HG02884 (cell line): ENCODE results near the gene PRAMEF1.
"Not testable (repeated sequence)": the region's sequence is repeated elsewhere in the genome, so short reads cannot be mapped to it uniquely, and the experiment has no call there.

Experiments
- ATAC-seq: cut with Tn5 transposase; IDR thresholded peaks from one replicate; pipeline ENCODE4 v1.9.1; 2021; ENCODE audit warnings: mild to moderate bottlenecking, moderate library complexity; ENCODE audit not compliant: unreplicated experiment

PRAMEF1 gene, protein sequence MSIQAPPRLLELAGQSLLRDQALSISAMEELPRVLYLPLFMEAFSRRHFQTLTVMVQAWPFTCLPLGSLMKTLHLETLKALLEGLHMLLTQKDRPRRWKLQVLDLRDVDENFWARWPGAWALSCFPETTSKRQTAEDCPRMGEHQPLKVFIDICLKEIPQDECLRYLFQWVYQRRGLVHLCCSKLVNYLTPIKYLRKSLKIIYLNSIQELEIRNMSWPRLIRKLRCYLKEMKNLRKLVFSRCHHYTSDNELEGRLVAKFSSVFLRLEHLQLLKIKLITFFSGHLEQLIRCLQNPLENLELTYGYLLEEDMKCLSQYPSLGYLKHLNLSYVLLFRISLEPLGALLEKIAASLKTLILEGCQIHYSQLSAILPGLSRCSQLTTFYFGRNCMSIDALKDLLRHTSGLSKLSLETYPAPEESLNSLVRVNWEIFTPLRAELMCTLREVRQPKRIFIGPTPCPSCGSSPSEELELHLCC

DNA sequence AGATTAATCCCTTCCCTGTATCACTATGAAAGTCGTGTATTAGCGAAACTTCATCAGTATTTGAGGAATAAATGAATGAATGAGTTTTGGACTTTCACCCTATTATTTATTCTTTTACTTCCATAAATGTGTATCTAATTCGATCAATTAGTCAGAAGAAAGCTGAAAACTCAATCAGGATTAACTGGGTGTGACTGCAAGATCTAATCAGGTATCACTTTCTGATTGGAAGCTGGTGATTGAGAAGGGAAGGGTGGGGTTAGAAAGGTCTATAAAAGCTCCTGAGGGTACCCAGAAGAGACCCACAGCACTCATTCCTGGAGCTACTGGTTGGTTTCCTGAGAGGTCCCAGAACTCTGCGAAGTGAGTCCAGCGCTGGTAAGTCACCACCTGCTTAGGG is at the start of gene PRAMEF1:
TSS of gene PRAMEF1 (plus strand) at position 301 of the 400 bp plus-strand sequence. CDS start 1,831 bp downstream, outside the sequence.
- not testable (repeated sequence) for ATAC-seq

GRCh38 chr1:12741946-12742345 is 49.3 kb upstream of the PRAMEF1 start:
- ATAC-seq, result no peak

- no peak for ATAC-seq
Measured at GRCh38 chr1:12745126-12745991, 45.8 kb upstream of the PRAMEF1 start.

DNA sequence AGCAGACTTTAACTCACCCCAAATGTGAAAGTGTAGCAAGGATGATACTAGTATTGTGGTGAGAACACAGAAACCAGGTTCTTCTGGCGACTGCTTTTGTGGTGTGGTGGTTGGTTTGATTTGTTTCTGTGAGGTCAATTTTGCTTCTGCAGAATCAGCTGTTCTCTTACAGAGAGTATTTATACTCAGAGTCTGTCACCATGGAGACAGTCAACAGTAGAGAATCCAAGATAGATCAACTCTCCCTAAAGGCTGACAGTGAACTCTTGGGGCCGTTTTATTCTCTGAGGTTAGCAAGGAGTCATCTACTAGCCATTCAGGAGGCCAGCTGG is 45.2 kb upstream of the PRAMEF1 start, which contains the start of gene CFAP107:
TSS of gene CFAP107 (plus strand) at position 209 of the 332 bp plus-strand sequence. CDS start 231 bp downstream, outside the sequence.
- no peak for ATAC-seq

DNA sequence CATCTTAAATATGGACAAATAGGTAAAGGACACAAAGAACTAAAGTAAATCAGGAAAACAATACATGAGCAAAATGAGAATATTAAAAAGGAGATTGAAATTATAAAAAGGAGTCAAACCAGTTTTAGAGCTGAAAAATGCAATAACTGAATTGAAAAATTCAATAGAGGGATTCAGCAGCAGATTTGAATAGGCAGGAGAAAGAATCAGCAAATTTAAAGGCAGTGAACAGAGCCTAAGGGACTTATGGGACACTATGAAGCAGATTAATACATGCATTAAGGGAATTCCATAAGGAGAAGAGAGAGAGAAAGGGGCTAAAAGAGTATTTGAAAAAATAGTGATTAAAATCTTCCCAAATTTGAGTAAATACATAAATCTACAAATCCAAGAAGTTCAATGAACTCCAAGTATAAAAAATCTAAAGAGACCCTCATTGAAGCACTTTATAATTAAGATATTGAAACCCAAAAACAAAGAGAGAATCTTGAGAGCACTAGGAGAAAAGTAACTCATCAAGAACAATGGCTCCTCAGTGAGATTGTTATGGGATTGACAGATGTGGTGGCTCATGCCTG is 42.3 kb upstream of the PRAMEF1 start:
- no peak for ATAC-seq

GRCh38 chr1:12754738-12755137 is 36.5 kb upstream of the PRAMEF1 start:
- no peak for ATAC-seq

DNA sequence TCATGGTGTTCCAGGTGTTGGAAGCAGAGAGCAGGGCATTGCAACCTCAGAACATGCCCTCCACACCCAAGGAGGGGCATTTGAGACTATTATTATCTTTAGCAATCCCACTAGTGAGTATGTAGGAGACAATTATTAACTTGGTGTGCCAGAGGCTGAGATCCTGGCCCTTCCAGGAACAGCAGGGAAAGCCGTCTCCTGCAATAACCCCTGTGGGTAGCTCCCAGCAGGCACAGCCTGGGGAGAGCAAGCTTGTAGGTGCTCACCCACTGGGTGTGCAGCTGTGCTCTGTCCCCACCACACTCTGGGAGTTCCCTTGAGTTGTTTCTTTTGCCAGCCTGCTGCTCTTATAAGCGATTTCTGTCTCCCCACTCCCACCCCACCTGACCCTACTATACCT is 34.9 kb upstream of the PRAMEF1 start:
- ATAC-seq, result no peak

DNA sequence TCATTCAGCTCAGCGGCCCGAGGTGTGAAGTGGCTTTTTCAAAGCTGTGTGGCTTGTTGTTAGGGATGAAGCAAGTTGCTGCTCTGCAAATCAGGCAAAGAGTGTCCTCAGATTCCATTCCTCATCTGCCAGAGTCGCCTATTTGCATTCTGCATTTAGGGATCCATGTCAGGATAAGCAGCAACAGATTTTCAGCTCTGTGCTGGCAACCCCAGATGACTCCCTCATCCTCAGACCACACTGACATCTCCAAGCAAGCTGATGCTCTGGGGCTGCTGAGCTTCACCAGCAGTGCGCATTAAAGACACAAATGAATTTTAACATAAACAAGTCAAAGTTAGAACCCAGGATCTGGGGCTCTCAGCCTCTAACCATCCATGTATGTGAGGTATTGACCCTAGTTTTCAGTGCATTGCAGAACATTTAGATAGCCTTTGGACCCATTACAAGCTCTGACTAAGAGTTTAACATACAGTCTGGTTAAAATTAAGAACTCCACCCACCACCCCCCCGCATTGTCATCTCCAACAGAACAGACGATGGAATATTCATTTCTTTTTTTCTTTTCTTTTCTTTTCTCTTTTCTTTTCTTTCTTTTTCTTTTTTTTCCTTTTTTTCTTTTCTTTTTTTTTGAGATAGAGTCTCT is 34.3 kb upstream of the PRAMEF1 start:
- ATAC-seq, result no peak

DNA sequence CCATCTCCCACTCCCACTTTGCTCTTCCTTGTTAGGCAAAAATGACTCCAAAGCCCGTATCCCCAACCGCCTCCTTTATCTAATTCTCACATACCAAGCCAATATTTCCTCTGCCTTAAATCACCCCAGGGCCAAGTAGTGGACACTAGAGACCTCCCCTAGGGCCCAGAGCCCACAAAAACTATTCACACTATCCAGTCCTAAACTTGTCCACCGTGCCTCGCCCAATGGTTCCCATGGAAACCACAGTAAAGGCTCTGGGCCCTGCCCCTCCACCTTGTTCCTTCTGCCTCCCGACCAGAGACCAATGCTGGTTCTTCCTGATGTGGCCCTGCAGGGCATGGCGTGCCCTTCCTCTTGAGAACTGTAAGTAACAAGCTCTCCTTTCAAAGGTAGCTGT is 33.4 kb upstream of the PRAMEF1 start:
- ATAC-seq, result no peak

GRCh38 chr1:12760256-12760795 is 30.9 kb upstream of the PRAMEF1 start:
- ATAC-seq, result no peak

DNA sequence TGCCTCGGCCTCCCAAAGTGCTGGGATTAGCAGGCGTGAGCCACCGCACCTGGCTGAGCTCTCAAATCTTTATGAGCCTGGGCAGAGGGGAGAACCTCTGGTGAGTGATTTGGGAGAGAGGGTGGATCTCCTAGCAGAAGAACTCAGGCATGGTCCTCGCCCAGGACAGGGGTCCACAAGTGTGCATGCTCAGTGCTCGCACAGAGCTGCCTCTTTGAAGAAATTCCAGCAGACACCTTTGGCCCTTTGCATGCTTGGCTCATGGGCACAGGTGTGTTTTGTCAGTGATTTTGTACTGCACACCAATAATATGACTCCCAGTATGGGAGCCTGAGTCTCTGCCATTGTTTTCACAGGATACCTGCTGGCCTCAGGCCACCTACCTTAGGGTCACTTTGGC is 29.4 kb upstream of the PRAMEF1 start:
- no peak for ATAC-seq

DNA sequence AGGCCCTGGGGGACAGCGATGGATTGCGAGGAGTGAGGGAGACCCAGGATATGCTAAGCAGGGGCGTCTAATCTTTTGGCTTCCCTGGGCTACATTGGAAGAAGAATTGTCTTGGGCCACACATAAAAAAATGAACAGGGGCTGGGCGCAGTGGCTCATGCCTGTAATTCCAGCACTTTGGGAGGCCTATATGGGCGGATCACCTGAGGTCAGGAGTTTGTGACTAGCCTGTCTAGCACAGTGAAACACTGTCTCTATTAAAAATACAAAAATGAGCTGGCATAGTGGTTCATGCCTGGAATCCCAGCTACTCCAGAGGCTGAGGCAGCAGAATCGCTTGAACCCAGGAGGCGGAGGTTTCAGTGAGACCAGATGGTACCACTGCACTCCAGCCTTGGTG is 28.4 kb upstream of the PRAMEF1 start:
- ATAC-seq, result no peak

- no peak for ATAC-seq
Measured at GRCh38 chr1:12763479-12763878, 27.7 kb upstream of the PRAMEF1 start.

GRCh38 chr1:12764016-12764415 is 27.2 kb upstream of the PRAMEF1 start:
- ATAC-seq, result no peak

DNA sequence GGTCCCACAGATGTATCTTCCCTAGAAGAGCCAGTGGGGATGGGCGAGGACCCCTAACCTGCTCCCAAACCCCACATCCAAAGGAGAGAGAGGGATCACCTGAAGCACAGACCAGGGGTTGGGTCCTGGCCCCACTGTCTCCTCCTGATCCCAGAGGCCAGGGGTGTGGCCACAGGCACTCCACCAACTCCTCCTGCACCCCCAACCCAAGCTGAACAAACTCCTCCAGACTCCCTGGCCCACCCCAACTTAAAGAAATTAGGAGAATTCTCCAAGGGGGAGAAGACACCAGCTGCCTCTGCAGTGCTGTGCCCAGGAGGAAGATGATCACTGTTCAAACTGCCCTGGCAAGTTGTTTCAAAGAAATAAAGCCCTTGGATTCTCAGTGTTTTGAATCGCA is 22.2 kb upstream of the PRAMEF1 start:
- ATAC-seq, result no peak

DNA sequence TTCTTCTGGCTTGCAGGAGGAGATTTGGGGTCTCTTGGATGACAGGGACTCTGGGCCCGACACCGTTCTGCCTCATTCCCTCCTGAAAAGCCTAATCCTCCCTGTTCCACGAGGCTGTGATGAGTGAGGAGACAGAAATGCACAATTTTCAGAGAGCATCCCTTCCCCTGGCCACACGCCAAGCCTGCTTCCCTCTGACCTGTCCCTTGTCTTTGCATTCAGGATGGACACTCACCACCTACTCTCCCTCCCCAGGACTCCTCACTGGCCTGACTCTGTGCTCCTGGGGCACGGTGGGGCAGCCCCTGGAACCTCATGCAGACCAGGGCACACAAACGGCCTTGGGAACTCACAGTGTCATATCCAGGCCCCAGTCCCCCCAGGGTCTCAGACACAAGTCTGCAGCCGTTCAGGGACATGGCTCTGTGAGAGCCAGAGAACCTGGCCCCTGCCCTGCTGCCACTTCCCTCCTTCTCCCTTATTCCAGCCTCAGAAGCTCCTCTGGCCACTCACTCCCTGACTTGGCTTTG is 21.2 kb upstream of the PRAMEF1 start:
- ATAC-seq, result no peak

DNA sequence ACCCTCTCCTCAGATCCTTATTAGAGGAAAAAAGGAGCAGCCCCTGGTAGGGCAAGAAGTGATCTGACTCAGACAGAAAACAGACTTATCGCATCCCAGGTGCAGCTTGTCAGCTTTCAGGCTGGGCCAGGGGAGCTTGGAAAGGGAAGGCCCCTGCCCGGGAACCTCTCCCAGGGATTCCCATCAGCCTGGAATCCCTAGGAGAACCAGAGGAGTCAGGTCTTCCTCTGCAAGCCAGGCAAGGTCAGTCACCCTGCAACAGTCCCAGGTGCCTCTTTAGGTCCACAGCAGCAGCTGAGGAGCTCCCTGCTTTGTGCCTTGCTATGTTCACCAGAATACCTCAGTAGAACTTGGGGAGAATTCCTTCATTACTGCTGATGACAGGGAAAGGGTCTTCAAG is 20.6 kb upstream of the PRAMEF1 start:
- ATAC-seq, result no peak

DNA sequence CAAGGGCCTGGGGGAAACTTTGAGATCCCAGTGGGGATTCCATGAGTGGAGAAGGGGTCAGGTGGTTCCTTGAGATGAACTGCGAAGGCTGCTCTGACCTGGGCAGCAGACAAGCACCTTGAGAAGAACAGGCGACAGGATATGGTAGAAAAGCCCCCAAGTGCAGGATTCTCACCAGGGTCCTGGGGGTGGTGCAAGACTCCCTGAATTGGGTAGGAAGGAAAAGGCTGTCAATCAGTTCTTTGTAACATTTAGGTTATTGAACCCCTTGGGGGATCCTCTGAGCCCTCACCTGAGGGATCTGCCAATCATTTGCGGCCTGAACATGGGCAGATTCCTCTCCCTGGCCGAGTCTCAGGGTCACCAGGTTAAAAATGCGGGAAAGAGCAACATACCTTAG is 20.0 kb upstream of the PRAMEF1 start:
- no peak for ATAC-seq

GRCh38 chr1:12772520-12772919 is 18.7 kb upstream of the PRAMEF1 start:
- ATAC-seq, result no peak

GRCh38 chr1:12773438-12773837 is 17.8 kb upstream of the PRAMEF1 start, which contains the start of gene PRAMEF12:
Gene PRAMEF12, plus strand, starts transcription at chr1:12773738. Its CDS starts 1,130 bp downstream, at chr1:12774868.
- ATAC-seq, result no peak
